Esophagus squamous epithelium (tissue), 4 donors: Measurements from ENCODE around the gene RREB1.
"Not testable (repeated sequence)": the region's sequence is repeated elsewhere in the genome, so short reads cannot be mapped to it uniquely, and the experiment has no call there.

ENCODE experiments used
- POLR2A ChIP-seq, 4 donors: fragments of 450-650 bp; IDR thresholded peaks; one replicate each; pipeline ENCODE4 v1.6.1; 2017; ENCODE audit warnings: antibody characterized with exemption in 4 of 4, mild to moderate bottlenecking in 4 of 4, moderate library complexity in 3 of 4
- TF ChIP-seq, protein P1 (sequence below), 6 experiments: fragments of 450-650 bp in 4 of 6; fragments of 200-600 bp in 2 of 6; sonication (generic) in 2 of 6; IDR thresholded peaks; one replicate each; pipeline ENCODE4 v1.5.1; 2016 to 2019; ENCODE audit warnings: antibody characterized with exemption in 6 of 6, mild to moderate bottlenecking in 4 of 6, moderate library complexity in 4 of 6

DNA sequence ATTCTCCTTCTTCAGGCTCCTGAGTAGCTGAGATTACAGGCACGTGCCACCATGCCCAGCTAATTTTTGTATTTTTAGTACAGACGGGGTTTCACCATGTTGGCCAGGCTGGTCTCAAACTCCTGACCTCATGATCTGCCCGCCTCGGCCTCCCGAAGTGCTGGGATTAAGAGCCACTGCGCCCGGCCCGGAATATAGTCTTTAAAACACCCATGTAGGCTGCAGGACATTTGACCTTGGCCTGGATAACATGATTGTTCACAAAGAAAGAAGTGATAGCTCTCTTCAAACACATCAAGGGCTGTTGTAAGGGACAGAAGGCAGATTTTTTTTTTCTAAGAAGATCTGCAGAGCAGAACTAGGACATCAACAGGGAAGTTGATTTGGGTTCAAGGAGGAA, 166.8 kb downstream of the RREB1 start:
- TF ChIP-seq, protein P1, sequence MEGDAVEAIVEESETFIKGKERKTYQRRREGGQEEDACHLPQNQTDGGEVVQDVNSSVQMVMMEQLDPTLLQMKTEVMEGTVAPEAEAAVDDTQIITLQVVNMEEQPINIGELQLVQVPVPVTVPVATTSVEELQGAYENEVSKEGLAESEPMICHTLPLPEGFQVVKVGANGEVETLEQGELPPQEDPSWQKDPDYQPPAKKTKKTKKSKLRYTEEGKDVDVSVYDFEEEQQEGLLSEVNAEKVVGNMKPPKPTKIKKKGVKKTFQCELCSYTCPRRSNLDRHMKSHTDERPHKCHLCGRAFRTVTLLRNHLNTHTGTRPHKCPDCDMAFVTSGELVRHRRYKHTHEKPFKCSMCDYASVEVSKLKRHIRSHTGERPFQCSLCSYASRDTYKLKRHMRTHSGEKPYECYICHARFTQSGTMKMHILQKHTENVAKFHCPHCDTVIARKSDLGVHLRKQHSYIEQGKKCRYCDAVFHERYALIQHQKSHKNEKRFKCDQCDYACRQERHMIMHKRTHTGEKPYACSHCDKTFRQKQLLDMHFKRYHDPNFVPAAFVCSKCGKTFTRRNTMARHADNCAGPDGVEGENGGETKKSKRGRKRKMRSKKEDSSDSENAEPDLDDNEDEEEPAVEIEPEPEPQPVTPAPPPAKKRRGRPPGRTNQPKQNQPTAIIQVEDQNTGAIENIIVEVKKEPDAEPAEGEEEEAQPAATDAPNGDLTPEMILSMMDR (IDR thresholded peaks at IDR 0.05) = not testable (repeated sequence)
- not testable (repeated sequence) for TF ChIP-seq POLR2A (IDR thresholded peaks at IDR 0.05)
